ENCODE measurements around the gene MGAM2. TPM values are rescaled to one million over a fixed set of nuclear protein-coding genes. Genes with fewer than 3 reads are reported as not detected.

Gene MGAM2
- under 1 TPM; 0.15 to 0.40 TPM for total RNA-seq
- not detected for polyA plus RNA-seq (2013, experiment 1 of 2)
- polyA plus RNA-seq (2013, experiment 2 of 2), result 0.04 TPM
- long read RNA-seq, experiment 1, result 0 reads
- long read RNA-seq, experiment 2, result 0 reads
- long read RNA-seq, experiment 3, result 0 reads
- long read RNA-seq, experiment 4, result 0 reads

- Mint-ChIP-seq H3K9me3 (no peaks in the 10 kb centered on the region), H3K27ac (no peak within 1 kb of the TSS), H3K4me3 (no peak within 1 kb of the TSS), H3K4me1 (peaks cover 31% of the 10 kb centered on the region), H3K27me3 (ENCODE audit: insufficient read depth) (no peaks in the 10 kb centered on the region), H3K36me3 (ENCODE audit: low read depth) (no peaks in the 10 kb centered on the region)
- WGBS, 2 experiments (ENCODE audit: insufficient coverage in 1 of 2, insufficient read length in 1 of 2), result 88 to 100% methylated on average over 2 to 4 of the region's 4 CpGs
- H3K9me3 ChIP-seq (ENCODE audit: control insufficient read depth, low read length), result no peaks in the 10 kb centered on the region
- TF ChIP-seq, protein P1, sequence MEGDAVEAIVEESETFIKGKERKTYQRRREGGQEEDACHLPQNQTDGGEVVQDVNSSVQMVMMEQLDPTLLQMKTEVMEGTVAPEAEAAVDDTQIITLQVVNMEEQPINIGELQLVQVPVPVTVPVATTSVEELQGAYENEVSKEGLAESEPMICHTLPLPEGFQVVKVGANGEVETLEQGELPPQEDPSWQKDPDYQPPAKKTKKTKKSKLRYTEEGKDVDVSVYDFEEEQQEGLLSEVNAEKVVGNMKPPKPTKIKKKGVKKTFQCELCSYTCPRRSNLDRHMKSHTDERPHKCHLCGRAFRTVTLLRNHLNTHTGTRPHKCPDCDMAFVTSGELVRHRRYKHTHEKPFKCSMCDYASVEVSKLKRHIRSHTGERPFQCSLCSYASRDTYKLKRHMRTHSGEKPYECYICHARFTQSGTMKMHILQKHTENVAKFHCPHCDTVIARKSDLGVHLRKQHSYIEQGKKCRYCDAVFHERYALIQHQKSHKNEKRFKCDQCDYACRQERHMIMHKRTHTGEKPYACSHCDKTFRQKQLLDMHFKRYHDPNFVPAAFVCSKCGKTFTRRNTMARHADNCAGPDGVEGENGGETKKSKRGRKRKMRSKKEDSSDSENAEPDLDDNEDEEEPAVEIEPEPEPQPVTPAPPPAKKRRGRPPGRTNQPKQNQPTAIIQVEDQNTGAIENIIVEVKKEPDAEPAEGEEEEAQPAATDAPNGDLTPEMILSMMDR (conservative IDR thresholded peaks at IDR 0.05), result no peak
- peaks cover 6% of the 10 kb centered on the region for H3K4me1 ChIP-seq (ENCODE audit: control insufficient read depth, insufficient read depth, low read length)
- no peak within 1 kb of the TSS for H3K27ac ChIP-seq (ENCODE audit: low read depth, low read length)
- no peak for DNase-seq
- no peak within 1 kb of the TSS for H3K9ac ChIP-seq (ENCODE audit: extremely low read depth, low read length, poor library complexity, severe bottlenecking)
- H3K27me3 ChIP-seq (ENCODE audit: control insufficient read depth, insufficient read depth, low read length, poor library complexity, severe bottlenecking), result no peaks in the 10 kb centered on the region
- no peak within 1 kb of the TSS for H3K4me3 ChIP-seq (ENCODE audit: low read length)
- no peaks in the 10 kb centered on the region for H3K36me3 ChIP-seq (ENCODE audit: control insufficient read depth, insufficient read depth, low read length)
These were observed at the start of gene MGAM2 for GRCh38 chr7:142111499-142111898. Gene MGAM2, plus strand, starts transcription at chr7:142111718. Its CDS starts 5,156 bp downstream, at chr7:142116874.

- TF ChIP-seq, protein P1 (conservative IDR thresholded peaks at IDR 0.05), result no peak
- 79 to 83% methylated on average over 8 to 12 of the region's 12 CpGs for WGBS, 2 experiments (ENCODE audit: insufficient coverage in 1 of 2, insufficient read length in 1 of 2)
These were observed 47.7 kb upstream of the MGAM2 start for GRCh38 chr7:142063551-142064442.

DNA sequence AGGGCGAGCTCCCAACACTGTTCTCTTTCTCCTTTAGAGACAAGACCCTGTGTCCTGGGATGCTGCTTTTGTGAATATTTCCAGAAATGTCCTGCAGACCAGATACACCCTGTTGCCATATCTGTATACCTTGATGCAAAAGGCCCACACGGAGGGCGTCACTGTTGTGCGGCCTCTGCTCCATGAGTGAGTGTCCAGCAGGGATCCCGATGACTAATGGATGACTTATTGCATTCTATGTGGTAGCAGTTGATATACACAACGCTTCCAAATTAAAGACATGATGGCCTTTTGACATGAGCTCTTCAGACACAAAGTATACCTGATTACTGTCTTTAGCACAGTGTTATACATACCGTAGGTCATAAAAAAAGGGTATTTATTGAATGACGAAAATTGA, 45.0 kb upstream of the MGAM2 start:
- no peaks in the 10 kb centered on the region for H3K27me3 ChIP-seq (ENCODE audit: control insufficient read depth, insufficient read depth, low read length, poor library complexity, severe bottlenecking)
- H3K36me3 Mint-ChIP-seq (ENCODE audit: low read depth), result no peaks in the 10 kb centered on the region

More at GRCh38 chr7:142063551-142064442, 47.7 kb upstream of the MGAM2 start:
- Mint-ChIP-seq H3K9me3 (no peaks in the 10 kb centered on the region), H3K4me1 (peaks cover 2% of the 10 kb centered on the region), H3K27ac (no peak overlapping the region), H3K36me3 (ENCODE audit: low read depth) (no peaks in the 10 kb centered on the region), H3K4me3 (no peak overlapping the region), H3K27me3 (ENCODE audit: insufficient read depth) (peaks cover 6% of the 10 kb centered on the region)
- H3K4me3 ChIP-seq (ENCODE audit: low read length), result no peak overlapping the region
- peaks cover 2% of the 10 kb centered on the region for H3K4me1 ChIP-seq (ENCODE audit: control insufficient read depth, insufficient read depth, low read length)
- no peak overlapping the region for H3K27ac ChIP-seq (ENCODE audit: low read depth, low read length)
- H3K36me3 ChIP-seq (ENCODE audit: control insufficient read depth, insufficient read depth, low read length), result no peaks in the 10 kb centered on the region
- H3K9ac ChIP-seq (ENCODE audit: extremely low read depth, low read length, poor library complexity, severe bottlenecking), result no peak overlapping the region
- H3K27me3 ChIP-seq (ENCODE audit: control insufficient read depth, insufficient read depth, low read length, poor library complexity, severe bottlenecking), result no peaks in the 10 kb centered on the region
- H3K9me3 ChIP-seq (ENCODE audit: control insufficient read depth, low read length), result no peaks in the 10 kb centered on the region
- peak; percentile 50 for DNase-seq

More for the DNA sequence above, 45.0 kb upstream of the MGAM2 start:
- H3K4me1 ChIP-seq (ENCODE audit: control insufficient read depth, insufficient read depth, low read length), result peaks cover 2% of the 10 kb centered on the region
- no peak overlapping the region for H3K4me3 ChIP-seq (ENCODE audit: low read length)
- no peaks in the 10 kb centered on the region for H3K9me3 ChIP-seq (ENCODE audit: control insufficient read depth, low read length)
- H3K27ac ChIP-seq (ENCODE audit: low read depth, low read length), result no peak overlapping the region
- WGBS, 2 experiments (ENCODE audit: insufficient coverage in 1 of 2, insufficient read length in 1 of 2), result 93 to 99% methylated on average over 7 to 8 of the region's 8 CpGs
- H3K27ac Mint-ChIP-seq, result no peak overlapping the region
- no peak overlapping the region for H3K9ac ChIP-seq (ENCODE audit: extremely low read depth, low read length, poor library complexity, severe bottlenecking)
- H3K36me3 ChIP-seq (ENCODE audit: control insufficient read depth, insufficient read depth, low read length), result no peaks in the 10 kb centered on the region
- H3K4me3 Mint-ChIP-seq, result no peak overlapping the region
- peaks cover 2% of the 10 kb centered on the region for H3K27me3 Mint-ChIP-seq (ENCODE audit: insufficient read depth)
- no peak for DNase-seq
- no peaks in the 10 kb centered on the region for H3K9me3 Mint-ChIP-seq
- H3K4me1 Mint-ChIP-seq, result no peaks in the 10 kb centered on the region
- TF ChIP-seq, protein P1 (conservative IDR thresholded peaks at IDR 0.05), result no peak

Data from endodermal cell (in vitro differentiated cells).